Tibial nerve (tissue), 4 donors: ENCODE results near the gene TMEM158. TPM values are rescaled to one million over a fixed set of nuclear protein-coding genes. Genes with fewer than 3 reads are reported as not detected.

Experiments
- DNase-seq, 2 donors: peaks; one replicate each; pipeline ENCODE4 v3.0.0-alpha.2; 2019; ENCODE audit warnings: low spot score in 2 of 2
- H3K27ac ChIP-seq, 4 donors: fragments of 200-600 bp; sonication (generic) in 3 of 4; one replicate each; pipeline ENCODE4 v1.5.1; 2017 to 2019; ENCODE audit warnings: mild to moderate bottlenecking in 1 of 4
- H3K27me3 ChIP-seq, 2 donors: fragments of 200-600 bp; sonication (generic) in 1 of 2; one replicate each; pipeline versions ENCODE4 v1.5.1 to v1.6.0; 2017 to 2019
- H3K36me3 ChIP-seq, 3 donors: fragments of 200-600 bp; sonication (generic); one replicate each; pipeline ENCODE4 v1.5.1; 2018 to 2019
- H3K4me1 ChIP-seq, 4 donors: fragments of 200-600 bp; sonication (generic) in 3 of 4; one replicate each; pipeline ENCODE4 v1.5.1; 2017 to 2019
- H3K4me3 ChIP-seq, 4 donors: fragments of 200-600 bp; sonication (generic) in 3 of 4; one replicate each; pipeline ENCODE4 v1.5.1; 2017 to 2019; ENCODE audit warnings: mild to moderate bottlenecking in 1 of 4, moderate library complexity in 1 of 4
- H3K9me3 ChIP-seq, 4 donors: fragments of 200-600 bp; sonication (generic) in 3 of 4; one replicate each; pipeline ENCODE4 v1.5.1; 2017 to 2019
- EP300 ChIP-seq, 2 donors: sonication (generic); formaldehyde crosslinking; IDR thresholded peaks; one replicate each; pipeline ENCODE4 v1.6.1; 2017; ENCODE audit warnings: antibody characterized with exemption in 2 of 2, mild to moderate bottlenecking in 1 of 2
- POLR2A ChIP-seq, 2 donors: fragments of 450-650 bp; IDR thresholded peaks; one replicate each; pipeline ENCODE4 v1.6.1; 2017; ENCODE audit warnings: antibody characterized with exemption in 2 of 2, mild to moderate bottlenecking in 2 of 2, moderate library complexity in 2 of 2
- WGBS, 2 donors: methylation state at CpG; one replicate each; pipeline ENCODE4 v1.1.5; 2018; 5-methylcytosine and 5-hydroxymethylcytosine counted together
- total RNA-seq, 4 donors: library from RNA; depleted of rRNA; stranded (reverse); fragments of >200 nt; gene quantifications; one replicate each; pipeline ENCODE4 v1.1.0, GENCODE V29; 2016
- TF ChIP-seq, protein P1 (sequence below), 5 experiments: fragments of 200-600 bp in 3 of 5; fragments of 450-650 bp in 2 of 5; sonication (generic) in 3 of 5; IDR thresholded peaks; one replicate each; pipeline ENCODE4 v1.5.1; 2016 to 2019; ENCODE audit warnings: antibody characterized with exemption in 5 of 5, mild to moderate bottlenecking in 3 of 5, moderate library complexity in 2 of 5

TMEM158 gene
- total RNA-seq, 4 donors from 2014 or later: 1.8 to 3.8 (median 2.7) TPM; not detected in 1

DNA sequence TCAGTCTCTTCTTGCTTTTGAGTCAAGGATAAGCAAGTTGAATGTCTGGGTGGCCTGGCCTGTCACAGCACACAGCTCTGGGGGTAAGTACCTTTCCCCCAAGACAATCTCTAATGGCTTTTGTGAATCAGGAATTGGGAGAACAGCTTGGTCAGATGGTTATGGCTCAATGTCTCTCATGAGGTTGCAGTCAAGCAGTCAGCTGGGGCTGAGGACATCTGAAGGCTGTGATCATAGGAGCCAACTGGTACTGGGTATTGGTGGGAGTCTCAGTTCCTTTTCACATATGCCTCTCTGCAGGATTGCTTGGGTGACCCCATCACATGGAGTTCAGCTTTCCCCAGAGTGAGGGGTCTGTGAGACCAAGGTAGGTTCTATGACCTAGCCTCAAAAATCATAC lies 33.0 kb upstream of the TMEM158 start:
- no peak overlapping the region for H3K27ac ChIP-seq
- no peaks in the 10 kb centered on the region for H3K9me3 ChIP-seq
- H3K4me1 ChIP-seq: no peaks in the 10 kb centered on the region
- H3K4me3 ChIP-seq: no peak overlapping the region
- H3K36me3 ChIP-seq: no peaks in the 10 kb centered on the region
- DNase-seq: no peak
- no peaks in the 10 kb centered on the region for H3K27me3 ChIP-seq
- TF ChIP-seq EP300 (IDR thresholded peaks at IDR 0.05) (no peak), POLR2A (IDR thresholded peaks at IDR 0.05) (no peak)
- TF ChIP-seq, protein P1, sequence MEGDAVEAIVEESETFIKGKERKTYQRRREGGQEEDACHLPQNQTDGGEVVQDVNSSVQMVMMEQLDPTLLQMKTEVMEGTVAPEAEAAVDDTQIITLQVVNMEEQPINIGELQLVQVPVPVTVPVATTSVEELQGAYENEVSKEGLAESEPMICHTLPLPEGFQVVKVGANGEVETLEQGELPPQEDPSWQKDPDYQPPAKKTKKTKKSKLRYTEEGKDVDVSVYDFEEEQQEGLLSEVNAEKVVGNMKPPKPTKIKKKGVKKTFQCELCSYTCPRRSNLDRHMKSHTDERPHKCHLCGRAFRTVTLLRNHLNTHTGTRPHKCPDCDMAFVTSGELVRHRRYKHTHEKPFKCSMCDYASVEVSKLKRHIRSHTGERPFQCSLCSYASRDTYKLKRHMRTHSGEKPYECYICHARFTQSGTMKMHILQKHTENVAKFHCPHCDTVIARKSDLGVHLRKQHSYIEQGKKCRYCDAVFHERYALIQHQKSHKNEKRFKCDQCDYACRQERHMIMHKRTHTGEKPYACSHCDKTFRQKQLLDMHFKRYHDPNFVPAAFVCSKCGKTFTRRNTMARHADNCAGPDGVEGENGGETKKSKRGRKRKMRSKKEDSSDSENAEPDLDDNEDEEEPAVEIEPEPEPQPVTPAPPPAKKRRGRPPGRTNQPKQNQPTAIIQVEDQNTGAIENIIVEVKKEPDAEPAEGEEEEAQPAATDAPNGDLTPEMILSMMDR (IDR thresholded peaks at IDR 0.05): no peak

DNA sequence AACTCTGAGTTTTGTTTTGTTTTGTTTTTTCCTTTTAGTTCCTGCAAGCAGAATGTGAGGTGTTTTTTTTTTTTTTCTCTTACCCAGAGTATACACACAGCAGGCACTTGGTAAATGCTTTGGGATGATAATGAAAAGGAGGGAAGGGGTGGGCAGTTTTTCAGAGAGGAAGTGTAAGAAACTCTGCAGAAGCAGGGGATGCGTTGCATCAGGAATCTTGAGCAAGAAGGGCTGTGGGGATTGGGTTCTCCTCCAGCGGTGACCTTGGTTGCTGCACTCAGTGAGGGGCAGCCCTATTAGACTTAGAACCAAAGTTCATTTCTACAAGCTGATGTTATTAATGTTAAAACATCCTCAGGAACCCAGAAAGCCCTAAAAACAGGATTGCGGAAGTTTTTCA lies 32.2 kb upstream of the TMEM158 start:
- WGBS, 2 donors: 40 to 56% methylated on average over 3 of the region's 3 CpGs
- TF ChIP-seq EP300 (IDR thresholded peaks at IDR 0.05) (no peak), POLR2A (IDR thresholded peaks at IDR 0.05) (no peak)
- TF ChIP-seq, protein P1 (IDR thresholded peaks at IDR 0.05): no peak
- Histone ChIP-seq H3K36me3 (no peaks in the 10 kb centered on the region), H3K27me3 (no peaks in the 10 kb centered on the region), H3K9me3 (no peaks in the 10 kb centered on the region), H3K4me1 (no peaks in the 10 kb centered on the region), H3K27ac (no peak overlapping the region), H3K4me3 (no peak overlapping the region)
- no peak for DNase-seq

GRCh38 chr3:45253316-45253715 lies 27.2 kb upstream of the TMEM158 start:
- no peaks in the 10 kb centered on the region for H3K27me3 ChIP-seq
- H3K4me1 ChIP-seq: no peaks in the 10 kb centered on the region
- no peak overlapping the region for H3K27ac ChIP-seq
- no peaks in the 10 kb centered on the region for H3K36me3 ChIP-seq
- TF ChIP-seq, protein P1 (IDR thresholded peaks at IDR 0.05): no peak
- TF ChIP-seq EP300 (IDR thresholded peaks at IDR 0.05) (no peak), POLR2A (IDR thresholded peaks at IDR 0.05) (no peak)
- H3K9me3 ChIP-seq: no peaks in the 10 kb centered on the region
- no peak for DNase-seq
- WGBS, 2 donors: 59 to 76% methylated on average over 3 of the region's 3 CpGs
- H3K4me3 ChIP-seq: no peak overlapping the region

DNA sequence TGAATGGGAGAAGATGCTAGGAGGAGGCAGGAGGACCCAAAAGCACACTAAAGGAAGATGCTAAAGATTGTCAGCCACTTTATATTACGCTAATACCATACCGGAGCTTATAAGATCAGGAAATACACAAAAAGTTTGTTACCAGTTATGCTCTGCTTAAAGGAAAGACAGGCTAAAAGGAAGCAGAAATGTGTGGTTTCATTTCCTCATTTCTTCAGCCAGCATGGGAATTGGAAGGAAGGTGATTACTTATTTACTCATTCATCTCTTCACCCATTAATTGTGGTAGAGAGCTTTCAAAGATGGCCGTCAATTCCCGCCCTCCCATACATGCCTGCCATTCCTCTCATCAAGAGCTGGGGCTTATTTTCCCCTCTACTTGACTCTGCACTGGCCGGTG lies 26.7 kb upstream of the TMEM158 start:
- no peaks in the 10 kb centered on the region for H3K4me1 ChIP-seq
- no peak for DNase-seq
- H3K9me3 ChIP-seq: no peaks in the 10 kb centered on the region
- no peak overlapping the region for H3K4me3 ChIP-seq
- no peaks in the 10 kb centered on the region for H3K27me3 ChIP-seq
- H3K27ac ChIP-seq: no peak overlapping the region
- H3K36me3 ChIP-seq: no peaks in the 10 kb centered on the region
- TF ChIP-seq, protein P1 (IDR thresholded peaks at IDR 0.05): no peak
- TF ChIP-seq EP300 (IDR thresholded peaks at IDR 0.05) (no peak), POLR2A (IDR thresholded peaks at IDR 0.05) (no peak)
- 88% methylated on average over 5 of the region's 5 CpGs for WGBS, 2 donors

- no peak for TF ChIP-seq EP300 (IDR thresholded peaks at IDR 0.05)
- no peak for TF ChIP-seq POLR2A (IDR thresholded peaks at IDR 0.05)
- TF ChIP-seq, protein P1 (IDR thresholded peaks at IDR 0.05): no peak
- H3K36me3 ChIP-seq: no peaks in the 10 kb centered on the region
- H3K27me3 ChIP-seq: no peaks in the 10 kb centered on the region
Measured at GRCh38 chr3:45249391-45249790, 23.3 kb upstream of the TMEM158 start.

More at GRCh38 chr3:45249391-45249790, 23.3 kb upstream of the TMEM158 start:
- H3K27ac ChIP-seq: no peak overlapping the region
- no peaks in the 10 kb centered on the region for H3K9me3 ChIP-seq
- no peaks in the 10 kb centered on the region for H3K4me1 ChIP-seq
- H3K4me3 ChIP-seq: no peak overlapping the region
- no peak for DNase-seq
- 55 to 68% methylated on average over 1 of the region's 1 CpG for WGBS, 2 donors
